Suprapubic skin (tissue), 3 donors: Measurements from ENCODE around the gene SLC29A3.

Experiments used
- CTCF ChIP-seq, 2 donors: fragments of 200-600 bp in 1 of 2; fragments of 450-650 bp in 1 of 2; sonication (generic) in 1 of 2; IDR thresholded peaks; one replicate each; pipeline ENCODE4 v1.5.1; 2016 to 2019; ENCODE audit warnings: antibody characterized with exemption in 2 of 2, mild to moderate bottlenecking in 1 of 2, moderate library complexity in 1 of 2
- POLR2A ChIP-seq, 2 donors: fragments of 450-650 bp; IDR thresholded peaks; one replicate each; pipeline ENCODE4 v1.6.1; 2017; ENCODE audit warnings: antibody characterized with exemption in 2 of 2, mild to moderate bottlenecking in 2 of 2, moderate library complexity in 2 of 2

- TF ChIP-seq CTCF (IDR thresholded peaks at IDR 0.05) (no peak), POLR2A (IDR thresholded peaks at IDR 0.05) (no peak)
These were observed 61.8 kb downstream of the SLC29A3 start for GRCh38 chr10:71380841-71381240.
